ENCODE data around the gene ITGBL1. TPM values are rescaled to one million over a fixed set of nuclear protein-coding genes. Genes with fewer than 3 reads are reported as not detected.

ITGBL1 gene
- 10 to 100 TPM in 2 of 3 donors, 1 to 10 TPM in 1; 8.2 to 62.5 (median 18.6) TPM for total RNA-seq

GRCh38 chr13:101452519-101453485 lies at the start of gene ITGBL1:
Gene ITGBL1 (plus strand): TSS chr13:101452675. CDS start chr13:101452834, 159 bp downstream.
- H3K36me3 ChIP-seq, result no peaks in the 10 kb centered on the region
- no peaks in the 10 kb centered on the region for H3K9me3 ChIP-seq
- H3K27me3 ChIP-seq, result no peaks in the 10 kb centered on the region
- TF ChIP-seq POLR2AphosphoS5 (IDR thresholded peaks at IDR 0.05), result no peak
- TF ChIP-seq CTCF (IDR thresholded peaks at IDR 0.05), result no peak
- TF ChIP-seq POLR2A (IDR thresholded peaks at IDR 0.05), result no peak
- no peak for DNase-seq (ENCODE audit: low spot score in 2 of 2)
- intact Hi-C loops (cut with DNase I; ENCODE audit: low total_unique reads), result no loop called here
- H3K4me3 ChIP-seq, result peak within 1 kb of the TSS; percentile 50 to 64 (median 59)
- H3K27ac ChIP-seq, result peak within 1 kb of the TSS; percentile 71 to 77
- H3K4me1 ChIP-seq, result no peaks in the 10 kb centered on the region

GRCh38 chr13:101406791-101407190 lies 45.7 kb upstream of the ITGBL1 start:
- H3K27ac ChIP-seq, result no peak overlapping the region
- no peaks in the 10 kb centered on the region for H3K9me3 ChIP-seq
- no peak for DNase-seq (ENCODE audit: low spot score in 2 of 2)
- no peak overlapping the region for H3K4me3 ChIP-seq
- TF ChIP-seq POLR2A (IDR thresholded peaks at IDR 0.05) (no peak), CTCF (IDR thresholded peaks at IDR 0.05) (no peak), POLR2AphosphoS5 (IDR thresholded peaks at IDR 0.05) (no peak)
- H3K4me1 ChIP-seq, result no peaks in the 10 kb centered on the region
- no peaks in the 10 kb centered on the region for H3K27me3 ChIP-seq
- H3K36me3 ChIP-seq, result no peaks in the 10 kb centered on the region
- intact Hi-C loops (cut with DNase I; ENCODE audit: low total_unique reads), result no loop called here

GRCh38 chr13:101408154-101408553 lies 44.3 kb upstream of the ITGBL1 start:
- Histone ChIP-seq H3K9me3 (no peaks in the 10 kb centered on the region), H3K4me1 (no peaks in the 10 kb centered on the region), H3K27ac (no peak overlapping the region), H3K27me3 (no peaks in the 10 kb centered on the region), H3K4me3 (no peak overlapping the region), H3K36me3 (no peaks in the 10 kb centered on the region)
- TF ChIP-seq POLR2A (IDR thresholded peaks at IDR 0.05) (no peak), CTCF (IDR thresholded peaks at IDR 0.05) (no peak), POLR2AphosphoS5 (IDR thresholded peaks at IDR 0.05) (no peak)
- no peak for DNase-seq (ENCODE audit: low spot score in 2 of 2)
- intact Hi-C loops (cut with DNase I; ENCODE audit: low total_unique reads), result no loop called here

GRCh38 chr13:101408992-101409656 lies 43.4 kb upstream of the ITGBL1 start:
- Histone ChIP-seq H3K4me3 (no peak overlapping the region), H3K36me3 (no peaks in the 10 kb centered on the region), H3K27ac (no peak overlapping the region), H3K27me3 (no peaks in the 10 kb centered on the region), H3K9me3 (no peaks in the 10 kb centered on the region), H3K4me1 (no peaks in the 10 kb centered on the region)
- no peak for DNase-seq (ENCODE audit: low spot score in 2 of 2)
- intact Hi-C loops (cut with DNase I; ENCODE audit: low total_unique reads), result no loop called here
- no peak for TF ChIP-seq POLR2AphosphoS5 (IDR thresholded peaks at IDR 0.05)
- no peak for TF ChIP-seq POLR2A (IDR thresholded peaks at IDR 0.05)
- TF ChIP-seq CTCF (IDR thresholded peaks at IDR 0.05), result no peak

- H3K9me3 ChIP-seq, result no peaks in the 10 kb centered on the region
- H3K27me3 ChIP-seq, result peaks cover 0 to 10% of the 10 kb centered on the region in 2 donors
These were observed 40.4 kb upstream of the ITGBL1 start for GRCh38 chr13:101412076-101412475.

More at GRCh38 chr13:101412076-101412475, 40.4 kb upstream of the ITGBL1 start:
- Histone ChIP-seq H3K4me1 (no peaks in the 10 kb centered on the region), H3K4me3 (no peak overlapping the region), H3K36me3 (no peaks in the 10 kb centered on the region), H3K27ac (no peak overlapping the region)
- no peak for DNase-seq (ENCODE audit: low spot score in 2 of 2)
- intact Hi-C loops (cut with DNase I; ENCODE audit: low total_unique reads), result loop anchor here (10.0 kb wide), 1 partner anchor 53 kb away; no protein-coding TSS in a partner anchor
- TF ChIP-seq POLR2AphosphoS5 (IDR thresholded peaks at IDR 0.05), result no peak
- no peak for TF ChIP-seq CTCF (IDR thresholded peaks at IDR 0.05)
- TF ChIP-seq POLR2A (IDR thresholded peaks at IDR 0.05), result no peak
